Tongue (tissue), 2 donors: Measurements from ENCODE around the gene CKAP2. TPM values are rescaled to one million over a fixed set of nuclear protein-coding genes. Genes with fewer than 3 reads are reported as not detected.
A peak's percentile ranks its signal among the peaks of the same experiment; 100 is the strongest.
"Not testable (repeated sequence)": the region's sequence is repeated elsewhere in the genome, so short reads cannot be mapped to it uniquely, and the experiment has no call there.

Experiments used
- DNase-seq: peaks from one replicate; pipeline ENCODE4 v3.0.0-alpha.2; 2015
- total RNA-seq: library from RNA; depleted of rRNA; stranded (reverse); fragments of >200 nt; gene quantifications from one replicate; pipeline ENCODE4 v1.2.3, GENCODE V29; 2014

The CKAP2 gene
- total RNA-seq, 1 donor from 2014 or later: 32.8 TPM

- DNase-seq: no peak
These were observed 2.8 kb upstream of the CKAP2 start for GRCh38 chr13:52452470-52452869.

GRCh38 chr13:52454459-52454819 lies 839 bp upstream of the CKAP2 start:
- peak; percentile 56 for DNase-seq

- peak; percentile 93 for DNase-seq
These were observed 381 bp downstream of the CKAP2 start for GRCh38 chr13:52455677-52456041.

- no peak for DNase-seq
These were observed 4.4 kb downstream of the CKAP2 start for GRCh38 chr13:52459668-52460067.

- no peak for DNase-seq
These were observed 6.0 kb downstream of the CKAP2 start for GRCh38 chr13:52461265-52461664.

- DNase-seq: no peak
These were observed 8.2 kb downstream of the CKAP2 start for GRCh38 chr13:52463526-52463925.

GRCh38 chr13:52468487-52468886 lies 13.2 kb downstream of the CKAP2 start:
- not testable (repeated sequence) for DNase-seq

GRCh38 chr13:52480677-52481428 lies 25.6 kb downstream of the CKAP2 start:
- not testable (repeated sequence) for DNase-seq

GRCh38 chr13:52487078-52487477 lies 31.8 kb downstream of the CKAP2 start:
- not testable (repeated sequence) for DNase-seq

- not testable (repeated sequence) for DNase-seq
These were observed 33.5 kb downstream of the CKAP2 start for GRCh38 chr13:52488763-52489162.

- not testable (repeated sequence) for DNase-seq
These were observed 35.7 kb downstream of the CKAP2 start for GRCh38 chr13:52491015-52491414.

GRCh38 chr13:52494241-52494640 lies 39.0 kb downstream of the CKAP2 start:
- not testable (repeated sequence) for DNase-seq

GRCh38 chr13:52497979-52498378 lies 42.7 kb downstream of the CKAP2 start:
- not testable (repeated sequence) for DNase-seq

- DNase-seq: not testable (repeated sequence)
These were observed 47.0 kb downstream of the CKAP2 start for GRCh38 chr13:52502277-52502676.

GRCh38 chr13:52505843-52506242 lies 50.6 kb downstream of the CKAP2 start:
- DNase-seq: not testable (repeated sequence)

GRCh38 chr13:52509532-52509931 lies 54.3 kb downstream of the CKAP2 start:
- not testable (repeated sequence) for DNase-seq

- peak; percentile 31 for DNase-seq
These were observed 55.0 kb downstream of the CKAP2 start for GRCh38 chr13:52510221-52510797.

GRCh38 chr13:52511598-52511997 lies 56.3 kb downstream of the CKAP2 start:
- DNase-seq: not testable (repeated sequence)

- not testable (repeated sequence) for DNase-seq
These were observed 58.8 kb downstream of the CKAP2 start for GRCh38 chr13:52513957-52514596.

GRCh38 chr13:52523323-52523722 lies 68.0 kb downstream of the CKAP2 start:
- not testable (repeated sequence) for DNase-seq
